Small intestine (tissue), 7 donors: Measurements from ENCODE around the gene MVB12B. TPM values are rescaled to one million over a fixed set of nuclear protein-coding genes. Genes with fewer than 3 reads are reported as not detected.
A peak's percentile ranks its signal among the peaks of the same experiment; 100 is the strongest.

Source experiments
- DNase-seq, 2 donors: peaks; one replicate each; pipeline versions ENCODE4 v3.0.0 to v3.0.0-alpha.2; 2013
- FAIRE-seq: peaks from 2 replicates; lab custom pipeline; 2012; peaks lifted over from hg19 to GRCh38; lab: Jason Lieb, UNC
- H3K27ac ChIP-seq, 3 donors: one replicate each; pipeline ENCODE4 v1.5.1; 2013; ENCODE audit warnings: low read length in 2 of 3, mild to moderate bottlenecking in 2 of 3, control low read depth in 1 of 3, inconsistent platforms in 1 of 3, low read depth in 1 of 3, moderate library complexity in 1 of 3
- H3K27me3 ChIP-seq, 3 donors: one replicate each; pipeline ENCODE4 v1.6.1; 2013; ENCODE audit warnings: low read length in 3 of 3, inconsistent platforms in 1 of 3; ENCODE audit not compliant: control insufficient read depth in 3 of 3, insufficient read depth in 3 of 3
- H3K36me3 ChIP-seq, 3 donors: one replicate each; pipeline ENCODE4 v1.6.1; 2013; ENCODE audit warnings: low read length in 3 of 3, inconsistent platforms in 1 of 3, low read depth in 1 of 3, mild to moderate bottlenecking in 1 of 3, moderate library complexity in 1 of 3; ENCODE audit not compliant: control insufficient read depth in 3 of 3, insufficient read depth in 2 of 3
- H3K4me1 ChIP-seq, 3 donors: one replicate each; pipeline ENCODE4 v1.6.1; 2013; ENCODE audit warnings: low read length in 2 of 3, inconsistent platforms in 1 of 3, low read depth in 1 of 3, mild to moderate bottlenecking in 1 of 3, moderate library complexity in 1 of 3; ENCODE audit not compliant: control insufficient read depth in 3 of 3, insufficient read depth in 2 of 3
- H3K4me3 ChIP-seq, 3 donors: one replicate each; pipeline ENCODE4 v1.5.1; 2013; ENCODE audit warnings: low read length in 3 of 3, control low read depth in 1 of 3, inconsistent platforms in 1 of 3, low read depth in 1 of 3, mild to moderate bottlenecking in 1 of 3, moderate library complexity in 1 of 3
- H3K9me3 ChIP-seq, 2 donors: one replicate each; pipeline ENCODE4 v1.6.1; 2013; ENCODE audit warnings: low read depth in 1 of 2, low read length in 1 of 2; ENCODE audit not compliant: control insufficient read depth in 2 of 2, insufficient read depth in 1 of 2
- WGBS, 3 donors: extraction: QIAGEN DNeasy Blood & Tissue Kit; methylation state at CpG; one replicate each; pipeline ENCODE4 v1.1.7; 2013; 5-methylcytosine and 5-hydroxymethylcytosine counted together
- polyA plus RNA-seq, 4 donors: library from polyadenylated mRNA; stranded (reverse) in 3 of 4; unstranded in 1 of 4; fragments of 200-250 nt in 3 of 4; fragments of 120-200 nt in 1 of 4; gene quantifications; one replicate each; pipeline versions ENCODE4 v1.2.1 to v1.2.3, GENCODE V29; 2013
- donor health status: healthy with polysubstance abuse.
- donor health status: control.
- donor health status: control.
- donor health status: Bipolar disorder and iron deficiency.
- donor health status: healthy.

MVB12B gene
- polyA plus RNA-seq, 4 donors = 1.6 to 10.0 (median 4.2) TPM

DNA sequence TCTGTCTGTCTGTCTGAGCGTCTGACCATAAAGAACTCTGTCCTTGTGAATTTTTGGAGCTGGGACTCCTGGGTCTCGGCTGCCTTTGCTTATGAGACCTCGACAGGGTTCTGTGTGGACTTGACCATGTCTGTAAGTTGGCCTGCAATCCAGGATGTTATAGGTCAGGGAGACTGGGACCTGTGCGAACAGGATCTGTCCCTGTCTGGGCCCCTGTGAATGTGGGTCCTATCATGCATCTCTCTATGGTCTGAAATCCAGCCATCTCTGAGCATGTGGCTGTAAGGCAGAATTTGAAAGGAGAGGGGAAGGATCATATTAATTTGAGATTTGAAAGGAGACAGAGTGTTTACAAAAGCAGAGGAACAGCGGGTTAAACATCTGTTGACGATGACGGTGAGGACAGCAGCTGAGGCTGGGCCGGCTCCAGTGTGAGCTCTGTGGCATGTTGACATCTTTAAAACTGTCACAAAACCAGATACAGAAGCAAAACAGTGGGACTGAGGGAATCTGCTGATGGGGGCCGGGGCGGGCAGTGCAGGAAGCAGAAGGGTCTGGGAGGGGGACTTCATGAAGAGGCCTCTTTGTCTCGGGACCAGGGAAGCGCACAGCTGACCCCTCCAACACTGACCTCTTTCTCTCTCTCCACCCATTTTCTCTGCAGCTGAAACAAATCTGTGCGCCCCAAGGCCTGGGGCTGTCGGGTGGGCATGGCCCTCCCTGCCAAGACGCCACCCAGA, 19.1 kb upstream of the MVB12B start:
- 71 to 88% (median 84%) methylated on average over 14 to 15 of the region's 15 CpGs for WGBS, 3 donors
- FAIRE-seq = no peak

DNA sequence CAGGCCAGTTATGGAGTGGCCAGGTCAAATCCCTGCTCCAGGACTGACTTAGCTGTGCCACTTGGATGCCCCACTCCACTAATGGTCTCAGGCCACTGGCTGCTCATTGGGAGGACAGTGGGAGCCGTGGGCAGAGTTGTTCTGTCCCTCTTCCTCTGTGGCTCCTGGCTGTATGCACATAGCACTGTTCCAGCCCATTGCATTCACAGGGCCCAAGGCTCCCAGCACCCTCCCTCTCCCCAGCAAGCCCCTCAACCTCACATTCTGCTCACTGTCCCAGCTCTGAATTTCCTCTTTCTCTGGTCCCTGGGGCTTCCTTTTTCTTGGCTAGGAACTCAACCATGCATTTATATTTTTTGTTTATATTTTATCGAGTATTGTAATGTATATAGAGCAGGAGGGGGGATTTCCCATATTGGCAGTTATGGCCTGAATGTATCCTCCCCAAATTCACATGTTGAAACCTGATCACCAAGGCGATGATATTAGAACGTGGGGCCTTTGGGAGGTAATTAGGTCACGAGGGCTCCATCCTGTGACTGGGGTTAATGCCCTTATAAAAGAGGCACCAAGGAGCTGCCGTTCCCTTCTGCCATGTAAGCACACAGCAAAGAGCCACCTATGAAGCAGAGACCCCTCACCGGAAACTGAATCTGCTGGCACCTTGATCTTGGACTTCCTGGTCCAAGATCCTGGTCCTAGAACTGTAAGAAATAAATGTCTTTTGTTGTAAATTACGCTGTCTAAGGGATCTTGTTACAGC, 17.0 kb upstream of the MVB12B start:
- Histone ChIP-seq H3K27ac (peak overlapping the region in 1 of 3 donors; percentile 6), H3K36me3 (no peaks in the 10 kb centered on the region), H3K9me3 (no peaks in the 10 kb centered on the region), H3K4me1 (peaks cover 0 to 22% (median 0%) of the 10 kb centered on the region in 3 donors), H3K27me3 (no peaks in the 10 kb centered on the region), H3K4me3 (no peak overlapping the region)
- DNase-seq (peak in 1 of 2 donors; percentile 67), FAIRE-seq (no peak)
- WGBS, 3 donors = 67 to 75% (median 73%) methylated on average over 8 of the region's 8 CpGs

More for the DNA sequence above, 19.1 kb upstream of the MVB12B start:
- H3K36me3 ChIP-seq = no peaks in the 10 kb centered on the region
- no peak for DNase-seq
- no peaks in the 10 kb centered on the region for H3K27me3 ChIP-seq
- no peak overlapping the region for H3K27ac ChIP-seq
- peaks cover 0 to 36% (median 0%) of the 10 kb centered on the region in 3 donors for H3K4me1 ChIP-seq
- no peak overlapping the region for H3K4me3 ChIP-seq
- no peaks in the 10 kb centered on the region for H3K9me3 ChIP-seq

DNA sequence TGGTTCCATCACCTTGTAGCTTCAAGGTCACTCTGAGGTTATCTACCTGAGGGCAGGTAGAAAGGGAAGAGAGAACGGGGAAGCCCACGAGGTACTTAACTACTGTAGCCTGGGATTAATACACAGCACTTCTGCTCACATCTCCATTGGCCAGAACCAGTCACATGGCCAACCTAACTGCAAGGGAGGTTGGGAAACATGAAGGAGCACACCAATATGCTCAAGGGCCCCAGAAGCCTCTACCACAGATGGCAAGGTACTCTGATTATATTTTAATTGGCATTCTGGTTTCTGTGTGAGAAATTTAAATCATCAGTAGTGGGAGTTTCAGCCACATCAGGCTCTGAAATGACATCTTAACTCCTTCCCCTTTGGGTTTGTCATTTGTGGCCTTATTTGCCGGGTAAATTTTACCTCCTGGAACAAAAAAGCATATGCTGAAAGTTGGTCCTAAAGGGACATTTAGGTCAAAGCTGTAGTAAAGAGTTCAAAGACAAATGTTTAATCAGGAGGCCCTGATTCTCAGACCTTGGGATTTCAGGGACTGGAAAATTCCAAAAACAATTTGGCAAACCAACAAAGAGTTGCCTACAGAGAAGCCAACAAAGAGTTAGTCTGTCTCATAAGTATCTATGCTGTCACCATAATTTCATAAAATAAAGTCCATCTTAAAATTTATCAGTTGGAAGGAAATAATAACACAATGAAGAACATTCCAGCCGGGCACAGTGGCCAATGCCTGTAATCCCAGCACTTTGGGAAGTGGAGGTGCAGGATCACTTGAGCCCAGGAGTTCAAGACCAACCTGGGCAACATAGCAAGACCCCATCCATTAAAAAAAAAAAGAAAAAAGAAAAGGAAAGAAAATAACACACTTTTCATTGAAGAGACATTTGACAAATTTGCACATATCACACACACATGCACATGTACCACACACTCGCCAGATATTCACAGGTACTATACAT, 13.8 kb upstream of the MVB12B start:
- DNase-seq = no peak
- peaks cover 0 to 12% (median 0%) of the 10 kb centered on the region in 3 donors for H3K4me1 ChIP-seq
- H3K9me3 ChIP-seq = no peaks in the 10 kb centered on the region
- no peaks in the 10 kb centered on the region for H3K36me3 ChIP-seq
- 84 to 88% (median 85%) methylated on average over 5 of the region's 5 CpGs for WGBS, 3 donors
- no peak overlapping the region for H3K4me3 ChIP-seq
- no peak for FAIRE-seq
- H3K27ac ChIP-seq = no peak overlapping the region
- no peaks in the 10 kb centered on the region for H3K27me3 ChIP-seq

DNA sequence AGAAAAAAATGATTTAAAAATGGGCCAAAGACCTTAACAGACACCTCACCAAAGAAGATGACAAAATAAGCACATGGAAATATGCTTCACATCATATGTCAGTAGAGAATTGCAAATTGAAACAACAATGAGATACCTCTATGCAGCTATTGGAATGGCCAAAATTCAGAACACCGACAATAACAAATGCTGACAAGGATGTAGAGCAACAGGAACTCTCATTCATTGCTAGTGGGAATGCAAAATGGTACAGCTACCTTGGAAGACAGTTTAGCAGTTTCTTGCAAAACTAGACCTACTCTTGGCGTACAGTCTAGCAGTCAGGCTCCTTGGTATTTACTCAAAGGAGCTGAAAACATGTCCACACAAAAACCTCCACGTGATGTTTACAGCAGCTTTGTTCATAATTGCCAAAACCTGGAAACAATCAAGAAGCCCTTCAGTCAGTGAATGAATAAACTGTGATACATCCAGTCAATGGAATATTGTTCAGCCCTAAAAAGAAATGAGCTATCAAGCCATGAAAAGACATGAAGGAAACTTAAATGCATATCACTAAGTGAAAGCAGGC, 10.5 kb upstream of the MVB12B start:
- DNase-seq (no peak), FAIRE-seq (no peak)
- no peak overlapping the region for H3K27ac ChIP-seq
- no peaks in the 10 kb centered on the region for H3K36me3 ChIP-seq
- WGBS, 3 donors = 89 to 94% (median 94%) methylated on average over 3 of the region's 3 CpGs
- no peak overlapping the region for H3K4me3 ChIP-seq
- H3K9me3 ChIP-seq = no peaks in the 10 kb centered on the region
- H3K4me1 ChIP-seq = peaks cover 0 to 3% (median 0%) of the 10 kb centered on the region in 3 donors
- no peaks in the 10 kb centered on the region for H3K27me3 ChIP-seq

DNA sequence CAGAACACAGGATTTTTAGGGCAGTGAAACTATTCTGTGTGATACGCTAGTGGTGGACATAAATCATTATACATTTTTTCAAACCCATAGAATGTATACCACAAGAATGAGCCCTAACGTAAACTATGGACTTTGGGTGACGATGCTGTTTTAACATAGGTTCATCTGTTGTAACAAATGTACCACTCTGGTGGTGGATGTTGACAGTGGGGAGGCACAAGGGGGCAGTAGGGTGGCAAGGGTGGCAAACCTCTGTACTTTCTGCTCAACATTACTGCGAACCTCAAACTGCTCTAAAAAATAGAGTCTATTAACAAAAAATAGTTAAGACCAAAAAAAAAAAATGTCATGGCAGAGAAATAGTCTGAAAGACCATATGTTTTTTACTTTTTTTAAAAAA, 9.1 kb upstream of the MVB12B start:
- Histone ChIP-seq H3K36me3 (no peaks in the 10 kb centered on the region), H3K27ac (no peak overlapping the region), H3K4me3 (no peak overlapping the region), H3K4me1 (peaks cover 0 to 3% (median 0%) of the 10 kb centered on the region in 3 donors), H3K9me3 (no peaks in the 10 kb centered on the region), H3K27me3 (no peaks in the 10 kb centered on the region)
- FAIRE-seq (no peak), DNase-seq (no peak)
- WGBS, 3 donors = 79 to 85% (median 79%) methylated on average over 4 of the region's 4 CpGs

DNA sequence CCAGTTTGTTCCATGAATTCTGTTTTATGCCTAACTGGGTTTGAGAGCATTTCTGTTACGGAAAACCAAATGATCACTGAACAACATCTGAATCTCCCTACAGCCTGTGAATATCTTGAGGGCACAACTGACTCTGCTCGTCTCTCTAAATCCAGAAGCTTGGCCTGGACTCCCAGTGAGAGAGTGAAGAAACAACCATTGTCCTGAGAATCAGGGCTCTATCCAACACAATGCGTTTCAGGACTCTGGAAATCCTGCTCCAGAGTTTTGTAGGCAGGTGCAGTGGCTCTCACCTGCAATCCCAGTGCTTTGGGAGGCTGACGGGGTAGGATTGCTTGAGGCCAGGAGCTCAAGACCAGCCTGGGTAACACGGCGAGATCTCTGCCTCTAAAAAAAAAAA, 7.8 kb upstream of the MVB12B start:
- FAIRE-seq (no peak), DNase-seq (no peak)
- Histone ChIP-seq H3K27me3 (no peaks in the 10 kb centered on the region), H3K9me3 (no peaks in the 10 kb centered on the region), H3K4me1 (peaks cover 0 to 3% (median 0%) of the 10 kb centered on the region in 3 donors), H3K36me3 (no peaks in the 10 kb centered on the region), H3K27ac (no peak overlapping the region), H3K4me3 (no peak overlapping the region)
- WGBS, 3 donors = 91 to 95% (median 94%) methylated on average over 6 of the region's 6 CpGs

DNA sequence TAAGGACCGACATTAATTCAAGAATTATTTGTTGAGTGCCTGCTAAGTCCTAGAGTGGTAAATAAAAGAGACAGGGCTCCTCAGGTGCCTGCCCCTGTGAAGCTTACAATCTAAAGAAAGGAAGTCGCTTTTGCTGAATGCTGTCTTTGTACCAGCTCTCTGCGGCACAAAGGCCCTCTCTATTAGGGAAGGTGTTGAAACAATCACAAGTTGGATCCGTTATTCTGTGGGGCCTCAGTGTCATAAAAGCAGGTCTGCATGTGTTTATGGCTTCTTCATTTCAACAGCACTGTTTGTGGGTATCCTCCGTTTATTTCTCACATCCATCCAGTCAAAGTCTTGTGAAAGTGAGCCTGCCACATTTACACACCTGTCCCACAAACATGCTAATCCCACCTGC, 7.0 kb upstream of the MVB12B start:
- H3K27ac ChIP-seq = no peak overlapping the region
- DNase-seq = peak in 1 of 2 donors; percentile 60
- no peaks in the 10 kb centered on the region for H3K36me3 ChIP-seq
- no peak overlapping the region for H3K4me3 ChIP-seq
- WGBS, 3 donors = 51 to 66% (median 63%) methylated on average over 5 of the region's 5 CpGs
- peaks cover 0 to 3% of the 10 kb centered on the region in 2 donors for H3K9me3 ChIP-seq
- no peak for FAIRE-seq
- H3K27me3 ChIP-seq = no peaks in the 10 kb centered on the region
- H3K4me1 ChIP-seq = peaks cover 0 to 3% (median 0%) of the 10 kb centered on the region in 3 donors
